SK-N-SH (cell line): ENCODE measurements around the gene CLEC2D. TPM values are rescaled to one million over a fixed set of nuclear protein-coding genes. Genes with fewer than 3 reads are reported as not detected.
A peak's percentile ranks its signal among the peaks of the same experiment; 100 is the strongest.

Source experiments
- CTCF ChIA-PET: fragments of 300-600, 350-600 bp; formaldehyde crosslinking; extraction: SDS; loops from one replicate; lab custom pipeline; 2021; lab: Yijun Ruan, JAX
- POLR2A ChIA-PET: fragments of 350-600 bp; sonication (Branson Sonifier 250); formaldehyde crosslinking; extraction: SDS; loops from one replicate; lab custom pipeline; 2020; ENCODE audit warnings: antibody characterized with exemption, inconsistent platforms; lab: Yijun Ruan, JAX
- DNase-seq: peaks from one replicate; pipeline ENCODE4 v3.0.0; 2012
- H2AFZ ChIP-seq: fragments of 200-600 bp; sonication (generic); 2 replicates; pipeline ENCODE4 v1.8.1; 2016; ENCODE audit warnings: antibody characterized with exemption, mild to moderate bottlenecking, low read depth
- H3F3A ChIP-seq: fragments of 200-600 bp; sonication (generic); replicated peaks from 2 replicates; pipeline ENCODE3; 2016; ENCODE audit warnings: antibody characterized with exemption, mild to moderate bottlenecking; ENCODE audit not compliant: insufficient read depth
- H3K27ac ChIP-seq, 2 experiments: fragments of 200-500 bp in 1 of 2; fragments of 200-600 bp in 1 of 2; sonication (Bioruptor generic) in 1 of 2; sonication (generic), shearing (Covaris generic) in 1 of 2; 2 replicates each; pipeline versions ENCODE4 v1.5.1 to v1.6.1; 2014 to 2016; ENCODE audit warnings: low read depth in 2 of 2, inconsistent platforms in 1 of 2, low read length in 1 of 2, mild to moderate bottlenecking in 1 of 2, mixed read lengths in 1 of 2
- H3K27me3 ChIP-seq: fragments of 200-600 bp; sonication (generic), shearing (Covaris generic); 2 replicates; pipeline ENCODE4 v1.6.1; 2016; ENCODE audit warnings: mixed run types; ENCODE audit not compliant: insufficient read depth
- H3K36me3 ChIP-seq, 2 experiments: fragments of 200-500 bp in 1 of 2; fragments of 200-600 bp in 1 of 2; sonication (Bioruptor generic) in 1 of 2; sonication (generic) in 1 of 2; replicated peaks in 1 of 2; 2 replicates each; pipeline versions ENCODE3 to v1.5.1; 2014 to 2016; ENCODE audit warnings: low read length in 1 of 2, mild to moderate bottlenecking in 1 of 2; ENCODE audit not compliant: insufficient read depth in 2 of 2, control insufficient read depth in 1 of 2
- H3K4me1 ChIP-seq, 2 experiments: fragments of 200-500 bp in 1 of 2; fragments of 200-600 bp in 1 of 2; sonication (Bioruptor generic) in 1 of 2; sonication (generic), shearing (Covaris generic) in 1 of 2; 2 replicates each; pipeline versions ENCODE4 v1.5.1 to v1.6.1; 2014 to 2016; ENCODE audit warnings: low read depth in 1 of 2, low read length in 1 of 2, mixed run types in 1 of 2; ENCODE audit not compliant: insufficient read depth in 2 of 2, control insufficient read depth in 1 of 2
- H3K4me2 ChIP-seq: fragments of 200-600 bp; sonication (generic), shearing (Covaris generic); 2 replicates; pipeline ENCODE4 v1.6.1; 2017; ENCODE audit warnings: mixed run types
- H3K4me3 ChIP-seq, 2 experiments: fragments of 200-500 bp in 1 of 2; fragments of 200-600 bp in 1 of 2; sonication (Bioruptor generic) in 1 of 2; sonication (generic), shearing (Covaris generic) in 1 of 2; 2 replicates each; pipeline versions ENCODE4 v1.5.1 to v1.8.1; 2014 to 2016; ENCODE audit warnings: low read depth in 2 of 2, inconsistent platforms in 1 of 2, low read length in 1 of 2, mild to moderate bottlenecking in 1 of 2, mixed read lengths in 1 of 2, moderate library complexity in 1 of 2
- H3K79me2 ChIP-seq: fragments of 200-600 bp; sonication (generic); 2 replicates; pipeline ENCODE4 v1.8.1; 2017; ENCODE audit warnings: mild to moderate bottlenecking; ENCODE audit not compliant: insufficient read depth
- H3K9ac ChIP-seq: fragments of 200-600 bp; sonication (generic); 2 replicates; pipeline ENCODE4 v1.6.1; 2017; ENCODE audit warnings: mixed run types
- H3K9me2 ChIP-seq: fragments of 200-600 bp; sonication (generic); 2 replicates; pipeline ENCODE4 v1.6.1; 2017; ENCODE audit warnings: mixed run types
- H3K9me3 ChIP-seq: fragments of 200-600 bp; sonication (generic); 2 replicates; pipeline ENCODE4 v1.6.1; 2017; ENCODE audit warnings: mixed run types, mild to moderate bottlenecking, moderate library complexity
- H4K20me1 ChIP-seq: fragments of 200-600 bp; sonication (generic); 2 replicates; pipeline ENCODE4 v1.6.1; 2017; ENCODE audit warnings: mild to moderate bottlenecking, mixed run types; ENCODE audit not compliant: insufficient read depth
- CHD2 ChIP-seq: fragments of 150-350 bp; IDR thresholded peaks from 2 replicates; pipeline ENCODE4 v1.6.1; 2018; ENCODE audit warnings: low read length; ENCODE audit not compliant: partially characterized antibody
- GABPA ChIP-seq: IDR thresholded peaks from 2 replicates; pipeline ENCODE4 v1.4.0; 2012; ENCODE audit warnings: low read depth, mild to moderate bottlenecking
- GATA2 ChIP-seq: sonication (generic); formaldehyde crosslinking; IDR thresholded peaks from 2 replicates; pipeline ENCODE4 v1.5.0; 2020; ENCODE audit warnings: mild to moderate bottlenecking, missing genetic modification reagents
- NRF1 ChIP-seq: IDR thresholded peaks from 2 replicates; pipeline ENCODE4 v1.6.1; 2012; ENCODE audit warnings: low read depth, mild to moderate bottlenecking, low read length
- POLR2AphosphoS5 ChIP-seq: IDR thresholded peaks from 2 replicates; pipeline ENCODE4 v1.6.1; 2012; ENCODE audit warnings: low read depth, low read length
- RAD21 ChIP-seq: IDR thresholded peaks from 2 replicates; pipeline ENCODE4 v1.6.1; 2012; ENCODE audit warnings: mild to moderate bottlenecking, low read length
- REST ChIP-seq: IDR thresholded peaks from 2 replicates; pipeline ENCODE4 v1.6.1; 2012; ENCODE audit warnings: mild to moderate bottlenecking, low read depth, low read length, moderate library complexity
- SMC3 ChIP-seq: IDR thresholded peaks from 2 replicates; pipeline ENCODE4 v1.6.1; 2012; ENCODE audit warnings: low read depth, low read length, improper control_type of control experiment
- TCF12 ChIP-seq: IDR thresholded peaks from 2 replicates; pipeline ENCODE4 v1.4.0; 2012
- USF2 ChIP-seq: fragments of 150-350 bp; IDR thresholded peaks from 2 replicates; pipeline ENCODE4 v1.6.1; 2017; ENCODE audit warnings: antibody characterized with exemption, low read length, low read depth, borderline replicate concordance
- YY1 ChIP-seq: IDR thresholded peaks from 2 replicates; pipeline ENCODE4 v1.4.0; 2012; ENCODE audit warnings: low read depth, mild to moderate bottlenecking
- WGBS: methylation state at CpG from one replicate; pipeline ENCODE4 v1.1.6; 2017; ENCODE audit warnings: low lambda C conversion rate; 5-methylcytosine and 5-hydroxymethylcytosine counted together
- polyA plus RNA-seq, 3 experiments: library from polyadenylated mRNA; depleted of rRNA; stranded (reverse); fragments of >200 nt; gene quantifications; 2 replicates each; pipeline ENCODE4 v1.2.3, GENCODE V29; 2012

CLEC2D gene
- polyA plus RNA-seq, 1 of the 3 experiments (the other 2 are of a cell fraction), result 0.81 TPM

GRCh38 chr12:9647825-9648700 lies 21.4 kb upstream of the CLEC2D start (continued):
- TF ChIP-seq REST (no peak), POLR2AphosphoS5 (peak; percentile 70), YY1 (0 out of 2 replicates have a peak, but pooled peaks have one; percentile 30)

GRCh38 chr12:9648701-9649531 lies 20.6 kb upstream of the CLEC2D start:
- Histone ChIP-seq H3K9me2 (no peaks in the 10 kb centered on the region), H3K9ac (peak overlapping the region; percentile 80), H3K4me3 (peak overlapping the region; percentile 81 to 88), H3K4me1 (peaks cover 0 to 9% of the 10 kb centered on the region in 2 experiments; a peak in 2 of 4 replicates), H4K20me1 (no peaks in the 10 kb centered on the region), H3K36me3 (peaks cover 0 to 5% of the 10 kb centered on the region in 2 experiments), H3F3A (peaks cover 8% of the 10 kb centered on the region), H3K27ac (no peak overlapping the region; a peak in 2 of 4 replicates), H3K4me2 (peak overlapping the region; percentile 96), H3K27me3 (no peaks in the 10 kb centered on the region), H3K9me3 (no peaks in the 10 kb centered on the region), H2AFZ (peak overlapping the region; percentile 97), H3K79me2 (peaks cover 14% of the 10 kb centered on the region)
- WGBS, result 63% methylated on average over 13 of the region's 13 CpGs
- TF ChIP-seq TCF12 (no peak), RAD21 (no peak), CHD2 (no peak), SMC3 (no peak), NRF1 (no peak), USF2 (no peak), GATA2 (CRISPR knock-in tag) (no peak), GABPA (no peak)
- no peak for DNase-seq
- POLR2A ChIA-PET, result no interaction called here
- CTCF ChIA-PET, result interaction anchor here (1.0 to 3.0 kb wide), 4 partner anchors 13 to 59 kb away, joined by 3 to 17 read pairs (median 6); no protein-coding TSS in a partner anchor
